ENCODE measurements around the gene SORCS3.

DNA sequence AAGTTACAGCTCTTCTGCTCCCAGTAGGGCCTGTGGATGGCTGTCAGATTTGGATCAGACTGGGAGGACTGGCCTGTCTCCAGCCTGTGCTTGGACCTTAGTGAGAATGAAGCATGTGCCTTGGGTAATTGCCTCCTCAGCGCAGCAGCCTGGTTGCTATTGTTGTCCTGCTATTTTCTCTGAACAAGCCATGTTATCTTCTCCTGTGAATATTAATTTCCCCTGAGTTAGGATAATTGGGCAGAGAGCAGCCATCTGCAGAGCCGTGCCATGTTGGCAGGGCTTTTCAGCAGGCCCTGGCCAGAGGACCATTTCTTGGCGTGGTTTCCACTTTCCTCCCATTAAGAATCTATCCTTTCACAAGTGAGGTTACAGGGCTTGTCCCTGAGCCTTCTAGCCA, 497.3 kb downstream of the SORCS3 start:
- TF ChIP-seq, protein P1, sequence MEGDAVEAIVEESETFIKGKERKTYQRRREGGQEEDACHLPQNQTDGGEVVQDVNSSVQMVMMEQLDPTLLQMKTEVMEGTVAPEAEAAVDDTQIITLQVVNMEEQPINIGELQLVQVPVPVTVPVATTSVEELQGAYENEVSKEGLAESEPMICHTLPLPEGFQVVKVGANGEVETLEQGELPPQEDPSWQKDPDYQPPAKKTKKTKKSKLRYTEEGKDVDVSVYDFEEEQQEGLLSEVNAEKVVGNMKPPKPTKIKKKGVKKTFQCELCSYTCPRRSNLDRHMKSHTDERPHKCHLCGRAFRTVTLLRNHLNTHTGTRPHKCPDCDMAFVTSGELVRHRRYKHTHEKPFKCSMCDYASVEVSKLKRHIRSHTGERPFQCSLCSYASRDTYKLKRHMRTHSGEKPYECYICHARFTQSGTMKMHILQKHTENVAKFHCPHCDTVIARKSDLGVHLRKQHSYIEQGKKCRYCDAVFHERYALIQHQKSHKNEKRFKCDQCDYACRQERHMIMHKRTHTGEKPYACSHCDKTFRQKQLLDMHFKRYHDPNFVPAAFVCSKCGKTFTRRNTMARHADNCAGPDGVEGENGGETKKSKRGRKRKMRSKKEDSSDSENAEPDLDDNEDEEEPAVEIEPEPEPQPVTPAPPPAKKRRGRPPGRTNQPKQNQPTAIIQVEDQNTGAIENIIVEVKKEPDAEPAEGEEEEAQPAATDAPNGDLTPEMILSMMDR (IDR thresholded peaks at IDR 0.05) = no peak
- TF ChIP-seq POLR2A (IDR thresholded peaks at IDR 0.05) = no peak
- no peak for TF ChIP-seq POLR2AphosphoS5 (IDR thresholded peaks at IDR 0.05)
